Colonic mucosa (tissue), 4 donors: ENCODE data around the gene EID3. TPM values are rescaled to one million over a fixed set of nuclear protein-coding genes. Genes with fewer than 3 reads are reported as not detected.
"Not testable (repeated sequence)": the region's sequence is repeated elsewhere in the genome, so short reads cannot be mapped to it uniquely, and the experiment has no call there.

Source experiments
- DNase-seq: peaks from one replicate; pipeline ENCODE4 v3.0.0-alpha.2; 2020
- H3K27ac ChIP-seq: fragments of 200-600 bp; one replicate; pipeline ENCODE4 v1.8.0; 2021
- H3K27me3 ChIP-seq: fragments of 200-600 bp; one replicate; pipeline ENCODE4 v1.8.0; 2021
- H3K36me3 ChIP-seq: fragments of 200-600 bp; one replicate; pipeline ENCODE4 v1.8.0; 2021
- H3K4me1 ChIP-seq: fragments of 200-600 bp; one replicate; pipeline ENCODE4 v1.8.0; 2021; ENCODE audit warnings: mild to moderate bottlenecking
- H3K4me3 ChIP-seq: fragments of 200-600 bp; one replicate; pipeline ENCODE4 v1.8.0; 2021
- H3K9ac ChIP-seq, 2 donors: one replicate each; pipeline ENCODE4 v1.7.0; 2013; ENCODE audit warnings: control low read depth in 2 of 2, low read depth in 2 of 2, low read length in 2 of 2
- H3K9me3 ChIP-seq: fragments of 200-600 bp; one replicate; pipeline ENCODE4 v1.8.0; 2021
- intact Hi-C: fragments of 100-400 bp; cut with DNase I; formaldehyde crosslinking; loops from one replicate; pipeline ENCODE4 v1.14.1; 2022
- total RNA-seq, 2 donors: library from RNA; stranded (reverse); fragmentation: NEBNext Ultra II Directional in 1 of 2; extraction: Animal tissue kit (Norgen Biotek cat#: 25700) in 1 of 2; gene quantifications; one replicate each; pipeline ENCODE4 v1.2.1, GENCODE V29; 2021
- TF ChIP-seq, protein P1 (sequence below): fragments of 200-600 bp; IDR thresholded peaks from one replicate; pipeline ENCODE4 v1.8.0; 2022; ENCODE audit warnings: antibody characterized with exemption, mild to moderate bottlenecking
- donor health status: healthy.
- donor health status: DM: no; HTN: no; CAD: no.
- donor health status: DM: no; HTN: no; CAD: no.

Gene EID3
- 1 to 10 TPM in 1 of 2 donors, under 1 TPM in 1; 0.98 to 2.5 TPM for total RNA-seq

DNA sequence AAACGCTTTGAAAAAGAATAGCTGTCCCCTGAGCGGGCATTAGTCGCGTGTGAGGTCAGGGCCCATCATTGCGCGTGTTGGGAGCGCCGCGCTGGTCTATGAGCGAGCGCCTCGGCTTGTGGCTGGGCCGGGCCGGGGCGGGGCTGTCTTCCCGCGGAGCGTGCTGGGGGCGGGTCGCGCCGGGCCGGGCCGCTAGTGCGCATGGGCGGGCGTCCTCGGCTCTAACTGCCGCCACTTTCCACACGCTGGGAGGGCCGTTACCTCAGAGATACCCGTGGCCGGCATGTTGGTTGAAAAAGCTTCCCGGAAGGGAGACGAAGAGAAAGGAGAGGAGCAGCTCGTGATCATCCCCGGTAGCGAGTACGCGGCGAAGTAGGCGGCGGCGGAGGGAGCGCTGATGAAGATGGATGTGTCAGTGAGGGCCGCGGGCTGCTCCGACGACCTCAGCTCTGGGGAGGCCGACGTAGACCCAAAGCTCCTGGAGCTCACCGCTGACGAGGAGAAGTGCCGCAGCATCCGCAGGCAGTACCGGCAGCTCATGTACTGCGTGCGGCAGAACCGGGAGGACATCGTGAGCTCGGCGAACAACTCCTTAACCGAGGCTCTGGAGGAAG, at the start of gene EID3:
EID3 (plus strand) TSS at position 202 of the 614 bp plus-strand sequence; CDS start at position 398, 196 bp downstream.
- no peaks in the 10 kb centered on the region for H3K9me3 ChIP-seq
- peak within 1 kb of the TSS; percentile 51 for H3K27ac ChIP-seq
- intact Hi-C loops: loop anchor here (10.0 kb wide), 1 partner anchor 51 kb away; no protein-coding TSS in a partner anchor
- H3K4me3 ChIP-seq: peak within 1 kb of the TSS; percentile 34
- TF ChIP-seq, protein P1, sequence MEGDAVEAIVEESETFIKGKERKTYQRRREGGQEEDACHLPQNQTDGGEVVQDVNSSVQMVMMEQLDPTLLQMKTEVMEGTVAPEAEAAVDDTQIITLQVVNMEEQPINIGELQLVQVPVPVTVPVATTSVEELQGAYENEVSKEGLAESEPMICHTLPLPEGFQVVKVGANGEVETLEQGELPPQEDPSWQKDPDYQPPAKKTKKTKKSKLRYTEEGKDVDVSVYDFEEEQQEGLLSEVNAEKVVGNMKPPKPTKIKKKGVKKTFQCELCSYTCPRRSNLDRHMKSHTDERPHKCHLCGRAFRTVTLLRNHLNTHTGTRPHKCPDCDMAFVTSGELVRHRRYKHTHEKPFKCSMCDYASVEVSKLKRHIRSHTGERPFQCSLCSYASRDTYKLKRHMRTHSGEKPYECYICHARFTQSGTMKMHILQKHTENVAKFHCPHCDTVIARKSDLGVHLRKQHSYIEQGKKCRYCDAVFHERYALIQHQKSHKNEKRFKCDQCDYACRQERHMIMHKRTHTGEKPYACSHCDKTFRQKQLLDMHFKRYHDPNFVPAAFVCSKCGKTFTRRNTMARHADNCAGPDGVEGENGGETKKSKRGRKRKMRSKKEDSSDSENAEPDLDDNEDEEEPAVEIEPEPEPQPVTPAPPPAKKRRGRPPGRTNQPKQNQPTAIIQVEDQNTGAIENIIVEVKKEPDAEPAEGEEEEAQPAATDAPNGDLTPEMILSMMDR: no peak
- peak; percentile 89 for DNase-seq
- no peaks in the 10 kb centered on the region for H3K27me3 ChIP-seq
- peak within 1 kb of the TSS; percentile 40 to 69 for H3K9ac ChIP-seq
- peaks cover 3% of the 10 kb centered on the region for H3K4me1 ChIP-seq
- no peaks in the 10 kb centered on the region for H3K36me3 ChIP-seq

DNA sequence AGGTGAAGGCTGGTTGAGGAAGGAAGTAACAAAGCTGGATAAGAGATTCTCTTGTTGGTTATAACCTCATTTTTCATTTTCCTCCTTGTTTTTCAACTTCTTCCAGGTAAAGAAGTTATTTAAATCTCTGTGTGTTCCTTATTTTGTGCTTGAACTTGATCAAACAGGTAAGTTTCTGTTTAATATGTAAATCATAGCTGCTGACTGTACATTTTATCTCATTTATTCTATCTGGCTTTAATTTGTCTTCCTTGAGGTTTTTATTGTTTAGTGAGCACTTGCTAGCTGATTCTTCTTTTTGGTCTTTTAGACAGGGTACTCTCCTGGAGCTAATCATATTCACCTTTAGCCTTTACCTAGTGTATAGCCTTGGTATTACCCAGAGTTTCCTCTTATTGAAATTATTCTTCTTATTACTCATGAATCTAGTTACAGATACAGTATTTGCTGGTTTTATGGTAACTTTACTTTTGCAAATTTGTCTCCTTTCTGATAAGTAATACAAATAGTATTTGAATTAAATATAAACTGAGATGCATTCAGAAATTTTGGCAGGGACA, 45.5 kb upstream of the EID3 start:
- H3K4me3 ChIP-seq: no peak overlapping the region
- no peak overlapping the region for H3K9ac ChIP-seq
- no peaks in the 10 kb centered on the region for H3K36me3 ChIP-seq
- no peaks in the 10 kb centered on the region for H3K9me3 ChIP-seq
- no peaks in the 10 kb centered on the region for H3K27me3 ChIP-seq
- no peak for DNase-seq
- TF ChIP-seq, protein P1: no peak
- no peaks in the 10 kb centered on the region for H3K4me1 ChIP-seq
- no peak overlapping the region for H3K27ac ChIP-seq
- intact Hi-C loops: no loop called here

DNA sequence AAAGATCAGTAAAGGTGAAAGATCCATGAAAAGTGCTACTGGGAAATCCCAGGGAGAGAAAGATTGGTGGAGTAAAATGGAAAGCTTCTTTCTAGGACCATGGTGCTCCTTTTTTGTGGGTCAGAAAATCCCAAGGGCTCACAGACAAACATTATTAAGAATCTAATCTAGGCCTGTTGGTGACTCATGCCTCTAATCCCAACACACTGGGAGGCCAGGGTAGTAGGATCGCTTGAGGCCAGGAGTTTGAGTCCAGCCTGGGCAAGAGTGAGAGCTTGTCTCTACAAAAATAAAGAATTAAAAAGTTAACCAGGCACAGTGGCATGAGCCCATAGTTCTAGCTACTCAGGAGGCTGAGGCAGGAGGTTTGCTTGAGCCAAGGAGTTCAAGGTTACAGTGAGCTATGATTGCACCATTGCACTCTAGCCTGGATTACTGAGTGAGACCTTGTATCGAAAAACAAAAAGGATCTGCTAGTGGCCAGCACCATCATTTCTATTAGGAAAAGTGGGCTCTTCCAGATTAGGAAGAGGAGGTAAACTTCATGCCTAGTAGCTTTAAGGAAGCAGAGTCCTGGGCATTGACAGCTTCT, 45.0 kb upstream of the EID3 start:
- H3K4me3 ChIP-seq: no peak overlapping the region
- intact Hi-C loops: no loop called here
- H3K27ac ChIP-seq: no peak overlapping the region
- no peaks in the 10 kb centered on the region for H3K27me3 ChIP-seq
- H3K4me1 ChIP-seq: no peaks in the 10 kb centered on the region
- TF ChIP-seq, protein P1: no peak
- DNase-seq: no peak
- H3K9me3 ChIP-seq: no peaks in the 10 kb centered on the region
- no peaks in the 10 kb centered on the region for H3K36me3 ChIP-seq
- no peak overlapping the region for H3K9ac ChIP-seq

DNA sequence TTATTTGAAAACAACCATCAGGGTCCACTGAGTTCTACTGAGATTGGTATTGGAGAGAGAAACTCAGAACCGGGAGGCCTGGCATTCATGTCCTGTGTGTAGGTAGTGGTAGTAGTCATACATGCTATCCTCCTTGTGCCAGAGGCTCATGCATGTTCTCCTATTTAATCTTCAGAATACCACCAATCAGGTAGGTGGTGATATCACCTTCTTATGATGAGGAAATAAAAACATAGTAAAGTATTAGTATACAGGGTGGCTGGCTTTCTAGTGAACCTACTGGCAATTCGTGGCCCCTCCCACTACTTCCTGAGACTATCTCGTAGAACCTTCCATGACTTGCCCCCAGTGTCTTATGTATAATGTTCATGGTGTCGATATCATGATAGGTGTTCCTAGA, 40.5 kb upstream of the EID3 start:
- TF ChIP-seq, protein P1: no peak
- no peak overlapping the region for H3K27ac ChIP-seq
- no peaks in the 10 kb centered on the region for H3K9me3 ChIP-seq
- no peaks in the 10 kb centered on the region for H3K36me3 ChIP-seq
- intact Hi-C loops: no loop called here
- no peaks in the 10 kb centered on the region for H3K4me1 ChIP-seq
- no peak for DNase-seq
- no peaks in the 10 kb centered on the region for H3K27me3 ChIP-seq
- no peak overlapping the region for H3K9ac ChIP-seq
- no peak overlapping the region for H3K4me3 ChIP-seq

DNA sequence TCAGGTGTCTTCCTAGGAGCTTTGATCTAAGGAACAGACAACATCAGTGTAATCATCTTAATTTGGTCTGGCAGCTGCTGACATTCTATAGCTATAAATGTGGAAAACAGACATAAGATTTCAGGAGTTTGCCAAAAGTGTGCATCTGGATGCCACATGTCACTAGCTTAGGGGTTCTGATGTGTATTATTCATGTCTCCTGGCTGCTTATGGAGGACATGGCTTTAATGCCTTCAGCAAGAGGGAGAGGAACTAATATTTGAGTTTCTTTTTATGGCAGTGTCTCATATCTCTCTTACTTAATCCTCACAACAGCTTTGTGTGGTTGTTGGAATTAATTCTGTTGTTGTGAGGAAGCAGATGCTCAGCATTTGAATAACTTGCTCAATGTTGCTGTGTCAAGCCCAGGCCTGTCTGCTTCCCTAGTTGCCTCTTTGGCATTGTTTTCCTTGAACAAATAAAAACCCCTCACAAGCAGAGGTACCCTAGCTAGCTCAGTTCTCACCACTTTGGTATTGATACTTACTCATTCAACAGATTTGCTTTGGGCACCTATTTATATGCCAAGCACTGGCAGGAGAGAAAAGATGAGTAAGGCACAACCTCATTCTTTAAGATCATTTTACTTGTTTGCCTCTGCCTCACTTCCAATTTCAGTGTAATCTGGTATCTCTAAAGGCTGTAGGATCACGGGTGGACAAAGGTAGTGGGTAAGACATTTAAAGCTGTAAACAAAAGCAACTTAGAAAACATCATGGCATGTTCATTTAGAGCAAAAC, 39.8 kb upstream of the EID3 start:
- TF ChIP-seq, protein P1: no peak
- Histone ChIP-seq H3K36me3 (no peaks in the 10 kb centered on the region), H3K4me1 (no peaks in the 10 kb centered on the region), H3K27me3 (no peaks in the 10 kb centered on the region), H3K27ac (no peak overlapping the region), H3K4me3 (no peak overlapping the region), H3K9me3 (no peaks in the 10 kb centered on the region), H3K9ac (no peak overlapping the region)
- intact Hi-C loops: no loop called here
- no peak for DNase-seq

DNA sequence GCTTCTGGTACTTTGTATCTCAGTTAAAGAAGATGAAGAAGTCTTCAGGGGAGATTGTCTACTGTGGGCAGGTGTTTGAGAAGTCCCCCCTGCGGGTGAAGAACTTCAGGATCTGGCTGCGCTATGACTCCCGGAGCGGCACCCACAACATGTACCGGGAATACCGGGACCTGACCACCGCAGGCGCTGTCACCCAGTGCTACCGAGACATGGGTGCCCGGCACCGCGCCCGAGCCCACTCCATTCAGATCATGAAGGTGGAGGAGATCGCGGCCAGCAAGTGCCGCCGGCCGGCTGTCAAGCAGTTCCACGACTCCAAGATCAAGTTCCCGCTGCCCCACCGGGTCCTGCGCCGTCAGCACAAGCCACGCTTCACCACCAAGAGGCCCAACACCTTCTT, 38.1 kb upstream of the EID3 start:
- DNase-seq, H3K4me3 ChIP-seq, H3K27me3 ChIP-seq, H3K27ac ChIP-seq, H3K9ac ChIP-seq, H3K4me1 ChIP-seq, H3K36me3 ChIP-seq, H3K9me3 ChIP-seq, intact Hi-C loops: not testable (repeated sequence)
